GM12874 (cell line): ENCODE data around the gene CDK1.

Source experiments
- CTCF ChIP-seq: IDR thresholded peaks from 2 replicates; pipeline ENCODE4 v1.5.1; 2011; ENCODE audit warnings: low read depth, mild to moderate bottlenecking, control low read depth, low read length, moderate library complexity; ENCODE audit not compliant: insufficient read depth

Gene CDK1

GRCh38 chr10:60816628-60817397, 38.5 kb downstream of the CDK1 start:
- peak; percentile 61 for TF ChIP-seq CTCF

DNA sequence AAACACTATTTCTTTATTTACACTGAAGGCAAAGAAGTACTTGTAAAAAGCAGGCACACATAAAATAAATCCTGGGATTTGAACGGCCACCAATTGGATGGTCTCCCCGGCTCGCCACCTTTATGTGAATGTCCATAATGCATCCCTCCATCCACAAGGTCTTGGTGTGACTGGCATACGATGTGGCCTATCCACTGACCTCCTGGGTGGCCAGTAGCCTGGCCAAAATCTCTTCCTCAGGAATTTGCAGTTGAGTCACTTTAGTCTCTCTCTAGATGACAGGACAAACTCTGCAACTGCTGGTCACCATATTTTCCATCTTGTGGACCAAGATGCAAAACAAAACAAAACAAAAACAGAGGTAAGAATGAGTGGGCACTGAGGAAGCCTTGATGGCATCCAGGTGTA, 39.1 kb downstream of the CDK1 start:
- TF ChIP-seq CTCF = no peak

DNA sequence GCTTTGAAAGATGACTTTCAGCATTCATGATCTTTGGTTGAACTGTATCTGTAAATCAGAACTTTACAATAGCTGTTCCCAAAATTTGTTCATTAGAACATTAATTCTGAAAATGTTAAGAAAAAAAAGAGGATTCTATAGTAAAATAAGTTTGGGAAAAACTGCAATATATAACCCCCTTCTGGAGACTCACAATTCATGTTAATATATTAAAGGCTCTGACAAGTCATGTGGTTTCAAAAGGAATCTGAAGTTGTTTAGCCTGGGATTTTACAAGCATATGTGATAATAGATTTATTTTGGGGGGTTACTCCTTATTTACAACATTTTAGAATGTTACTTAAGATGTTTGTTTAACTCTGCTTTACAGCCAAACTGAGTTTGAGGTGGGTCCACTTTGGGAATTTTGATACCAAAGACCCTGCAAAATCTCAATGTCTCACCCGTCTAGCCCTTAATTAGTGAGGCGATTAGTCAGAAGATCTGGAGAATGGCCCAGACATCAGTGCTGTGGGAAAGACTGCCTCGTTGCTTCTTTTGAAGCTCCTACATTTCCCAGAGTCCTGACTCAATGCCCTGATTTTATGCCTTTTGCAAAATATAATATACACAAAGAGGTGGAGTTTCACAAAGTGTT, 40.0 kb downstream of the CDK1 start:
- no peak for TF ChIP-seq CTCF

GRCh38 chr10:60819271-60819670, 41.0 kb downstream of the CDK1 start:
- no peak for TF ChIP-seq CTCF

- TF ChIP-seq CTCF = peak; percentile 31; the same call in 1 of the 2 replicates
Measured at GRCh38 chr10:60820093-60820754, 41.9 kb downstream of the CDK1 start.

GRCh38 chr10:60821656-60822055, 43.4 kb downstream of the CDK1 start:
- no peak for TF ChIP-seq CTCF

DNA sequence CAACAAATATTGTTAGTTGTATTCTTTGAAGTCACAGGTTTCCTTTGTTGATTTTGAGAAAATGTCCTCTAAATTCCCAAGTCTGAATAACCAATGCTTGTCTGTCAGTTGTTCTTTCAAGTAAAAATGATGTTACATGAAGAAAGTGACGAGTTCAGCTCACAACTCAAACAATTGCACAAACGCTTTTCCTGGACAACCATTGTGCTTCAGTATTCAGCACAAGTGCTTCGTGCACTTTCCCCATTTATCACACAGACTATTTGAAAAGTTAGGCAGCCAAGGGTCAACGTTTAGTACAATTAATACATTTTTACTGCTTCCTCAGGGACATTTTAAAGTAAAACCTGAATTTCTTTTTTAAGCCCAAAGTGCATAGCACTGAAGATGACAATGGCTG, 44.5 kb downstream of the CDK1 start:
- no peak for TF ChIP-seq CTCF
